Epidermal melanocyte (primary cell): ENCODE data around the gene CORO2B.

Experiments used
- DNase-seq: peaks from one replicate; pipeline ENCODE4 v3.0.0; 2011; ENCODE audit warnings: low spot score; ENCODE audit not compliant: insufficient read length

Gene CORO2B

GRCh38 chr15:68765602-68766368 is 187.0 kb downstream of the CORO2B start:
- DNase-seq = no peak

DNA sequence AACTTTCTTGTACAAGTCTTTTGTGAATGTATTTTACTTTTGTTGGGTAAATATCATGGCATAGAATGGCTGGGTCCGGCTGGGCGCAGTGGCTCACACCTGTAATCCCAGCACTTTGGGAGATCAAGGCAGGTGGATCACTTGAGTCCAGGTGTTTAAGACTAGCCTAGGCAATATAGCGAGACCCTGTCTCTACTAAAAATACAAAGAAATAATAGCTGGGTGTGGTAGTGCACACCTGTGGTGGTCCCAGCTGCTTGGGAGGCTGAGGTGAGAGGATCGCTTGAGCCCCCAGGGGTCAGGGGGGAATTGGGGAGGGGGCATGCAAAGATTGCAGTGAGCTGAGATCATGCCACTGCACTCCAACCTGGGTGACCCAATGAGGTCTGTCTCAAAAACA is 189.0 kb downstream of the CORO2B start:
- DNase-seq = no peak

DNA sequence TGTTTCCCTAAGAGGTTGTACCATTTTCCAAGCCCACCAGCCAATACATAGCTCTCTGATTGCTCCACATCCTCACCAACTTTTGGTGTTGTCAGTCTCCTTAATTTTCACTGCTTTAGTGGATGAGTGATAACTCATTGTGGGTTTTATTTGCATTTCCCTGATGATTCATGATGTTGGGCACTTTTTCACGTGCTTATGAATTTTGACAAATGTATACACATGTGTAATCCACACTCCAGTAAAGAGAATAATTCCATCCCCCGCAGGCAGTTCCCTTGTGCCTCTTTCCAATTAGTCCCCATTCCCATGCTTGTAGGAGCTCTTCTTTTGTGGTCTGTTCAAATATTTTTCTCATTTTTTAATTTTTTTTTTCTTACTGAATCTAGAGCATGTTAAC is 189.5 kb downstream of the CORO2B start:
- no peak for DNase-seq

DNA sequence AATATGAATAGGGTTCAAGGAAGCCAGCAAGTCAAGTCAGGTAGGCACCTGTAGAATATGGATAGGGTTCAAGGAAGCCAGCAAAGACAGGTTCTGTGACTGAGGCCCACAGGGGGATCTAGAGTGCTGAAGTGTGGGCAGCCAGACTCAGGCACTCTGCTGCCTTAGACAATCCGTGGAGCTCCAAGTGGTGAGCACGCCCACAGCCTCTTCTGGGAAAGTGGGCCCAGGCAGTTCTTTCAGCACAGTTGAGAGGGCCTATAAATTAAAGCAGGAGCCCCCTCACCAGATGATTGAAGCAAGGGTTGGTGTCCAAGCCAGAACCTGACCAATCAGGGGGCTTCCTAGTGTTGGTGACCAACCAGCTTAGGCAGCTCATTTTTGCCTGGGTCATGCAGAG is 190.9 kb downstream of the CORO2B start:
- no peak for DNase-seq

DNA sequence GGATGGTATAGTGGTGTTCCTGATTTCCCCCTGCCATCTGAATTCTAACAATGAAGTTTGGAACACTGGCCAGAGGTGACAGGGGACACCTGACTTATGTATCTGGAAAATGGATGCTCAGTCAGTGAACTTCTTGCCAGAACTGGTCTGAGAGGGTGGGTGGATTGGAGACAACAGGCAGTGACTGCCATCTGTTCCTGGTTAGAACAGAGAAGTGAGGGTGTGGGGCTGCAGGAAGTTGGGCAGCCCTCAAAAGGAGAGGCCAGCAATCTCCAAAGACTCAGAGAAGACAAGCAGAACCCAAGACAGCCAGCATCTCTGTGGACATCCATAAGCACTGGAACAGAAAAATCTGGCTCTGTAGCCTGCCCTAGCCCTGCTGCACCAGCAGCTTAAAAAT is 191.4 kb downstream of the CORO2B start:
- no peak for DNase-seq

- no peak for DNase-seq
These were observed 194.2 kb downstream of the CORO2B start for GRCh38 chr15:68773036-68773435.

DNA sequence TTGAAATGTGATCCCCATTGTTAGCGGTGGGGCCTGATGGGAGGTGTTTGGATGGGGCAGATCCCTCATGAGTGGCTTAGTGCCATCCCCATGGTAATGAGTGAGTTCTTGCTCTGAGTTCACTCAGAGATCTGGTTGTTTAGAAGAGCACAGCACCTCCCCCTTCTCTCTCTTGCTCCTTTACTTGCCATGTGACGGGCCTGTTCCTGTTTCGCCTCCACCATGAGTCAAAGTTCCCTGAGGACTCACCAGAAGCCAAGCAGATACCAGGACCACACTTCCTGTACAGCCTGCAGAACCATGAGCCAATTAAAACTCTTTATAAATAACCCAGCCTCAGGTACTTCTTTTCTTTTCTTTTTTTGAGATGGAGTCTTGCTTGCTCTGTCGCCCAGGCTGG is 195.3 kb downstream of the CORO2B start:
- no peak for DNase-seq

GRCh38 chr15:68774521-68775235 is 195.9 kb downstream of the CORO2B start:
- DNase-seq = no peak

DNA sequence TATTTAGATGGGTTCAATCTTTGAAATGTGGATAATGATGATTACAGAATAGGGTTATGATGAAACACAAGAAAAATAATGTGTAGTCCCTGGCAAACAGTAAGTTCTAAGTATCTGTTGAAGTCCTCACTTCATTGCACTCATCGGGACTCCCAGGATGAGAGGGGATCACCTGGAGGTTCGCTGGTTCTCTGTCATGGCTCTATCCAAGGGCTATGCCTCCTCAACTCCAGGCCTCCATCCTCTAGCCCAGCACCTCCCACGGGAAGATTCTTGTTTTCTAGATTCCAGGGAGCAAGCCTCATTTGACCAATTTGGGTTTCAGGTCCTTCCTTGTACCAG is 196.4 kb downstream of the CORO2B start:
- DNase-seq = no peak

- no peak for DNase-seq
These were observed 197.1 kb downstream of the CORO2B start for GRCh38 chr15:68775671-68776476.

GRCh38 chr15:68776477-68777270 is 197.9 kb downstream of the CORO2B start:
- no peak for DNase-seq
